ENCODE data around the gene GLDN.

- no peak for TF ChIP-seq POLR2AphosphoS5 (IDR thresholded peaks at IDR 0.05)
- TF ChIP-seq CTCF (IDR thresholded peaks at IDR 0.05): no peak
- TF ChIP-seq POLR2A (IDR thresholded peaks at IDR 0.05): no peak
- TF ChIP-seq EP300 (IDR thresholded peaks at IDR 0.05): no peak
These were observed 45.7 kb downstream of the GLDN start for GRCh38 chr15:51386960-51387698.

All from sigmoid colon (tissue), 4 donors.